ENCODE results near the gene ARL5A. TPM values are rescaled to one million over a fixed set of nuclear protein-coding genes. Genes with fewer than 3 reads are reported as not detected.
A peak's percentile ranks its signal among the peaks of the same experiment; 100 is the strongest.

ARL5A gene
- total and polyA plus RNA-seq, 9 of the 15 experiments (the other 6 are each of a cell fraction or from before 2014, with no cell fraction given) = 16.3 to 117 (median 88.4) TPM

- TF ChIP-seq AFF1 (IDR thresholded peaks at IDR 0.05; ENCODE audit: low read depth in 1 of 2, partially characterized antibody in 2 of 2) = peak in 1 of 2 experiments; percentile 54
- TF ChIP-seq ZNF449 (CRISPR knock-in tag; IDR thresholded peaks at IDR 0.05) = no peak
- peak; percentile 73 to 81; a peak in 3 of 4 replicates for TF ChIP-seq FOXK2 (conservative IDR thresholded peaks at IDR 0.05 in 1 of 2, IDR thresholded peaks at IDR 0.05 in 1 of 2; ENCODE audit: low read depth in 2 of 2)
- TF ChIP-seq ZNF232 (CRISPR knock-in tag; IDR thresholded peaks at IDR 0.05) = no peak
- TF ChIP-seq RHOXF2B (CRISPR knock-in tag; conservative IDR thresholded peaks at IDR 0.05) = no peak
- 0 out of 2 replicates have a peak, but pooled peaks have one; percentile 27 for TF ChIP-seq ZBTB43 (CRISPR knock-in tag; IDR thresholded peaks at IDR 0.05)
- no peak for TF ChIP-seq KLF16 (IDR thresholded peaks at IDR 0.05)
- TF ChIP-seq PTTG1 (tag; IDR thresholded peaks at IDR 0.05; ENCODE audit: low read depth) = no peak
- no peak for TF ChIP-seq ETV5 (CRISPR knock-in tag; IDR thresholded peaks at IDR 0.05; ENCODE audit: low read depth)
- TF ChIP-seq HMBOX1 (IDR thresholded peaks at IDR 0.05) = peak; percentile 76; the same call in 1 of the 2 replicates
- 0 out of 2 replicates have a peak, but pooled peaks have one; percentile 11 for TF ChIP-seq ZBTB26 (CRISPR knock-in tag; IDR thresholded peaks at IDR 0.05)
- TF ChIP-seq EHMT2 (IDR thresholded peaks at IDR 0.05) = peak; percentile 79
- no peak for TF ChIP-seq MTF1 (CRISPR knock-in tag; IDR thresholded peaks at IDR 0.05; ENCODE audit: borderline replicate concordance)
- TF ChIP-seq CEBPG (CRISPR knock-in tag; IDR thresholded peaks at IDR 0.05) = no peak
- TF ChIP-seq CEBPG (tag; conservative IDR thresholded peaks at IDR 0.05 in 1 of 2, IDR thresholded peaks at IDR 0.05 in 1 of 2) = 0 out of 4 replicates have a peak, but pooled peaks of 1 of the 2 experiments have one; percentile 11
Observed at GRCh38 chr2:151828143-151828889, at the start of gene ARL5A (continued).

Measured in K562 (cell line).